Vagina (tissue), 2 donors: ENCODE results near the gene TGDS.

ENCODE experiments used
- CTCF ChIP-seq, 3 experiments: fragments of 450-650 bp in 2 of 3; fragments of 200-600 bp in 1 of 3; sonication (generic) in 1 of 3; IDR thresholded peaks; one replicate each; pipeline ENCODE4 v1.5.1; 2017 to 2019; ENCODE audit warnings: antibody characterized with exemption in 3 of 3, mild to moderate bottlenecking in 2 of 3, moderate library complexity in 2 of 3
- POLR2AphosphoS5 ChIP-seq, 2 donors: sonication (generic); formaldehyde crosslinking; IDR thresholded peaks; one replicate each; pipeline ENCODE4 v1.9.0; 2017; ENCODE audit warnings: antibody characterized with exemption in 2 of 2, mild to moderate bottlenecking in 2 of 2, low read depth in 1 of 2; ENCODE audit not compliant: insufficient read depth in 1 of 2

- TF ChIP-seq CTCF (IDR thresholded peaks at IDR 0.05) (no peak), POLR2AphosphoS5 (IDR thresholded peaks at IDR 0.05; ENCODE audit: insufficient read depth in 1 of 2, low read depth in 1 of 2) (no peak)
Measured at GRCh38 chr13:94585543-94586101, 10.3 kb downstream of the TGDS start.
